BJ (cell line): ENCODE data around the gene SOBP. TPM values are rescaled to one million over a fixed set of nuclear protein-coding genes. Genes with fewer than 3 reads are reported as not detected.

Experiments used
- CTCF ChIA-PET: fragments of 350-600 bp; formaldehyde crosslinking; extraction: SDS; loops from one replicate; lab custom pipeline; 2021; ENCODE audit warnings: antibody characterized with exemption, inconsistent platforms; lab: Yijun Ruan, JAX
- POLR2A ChIA-PET: fragments of 300-600 bp; sonication (Branson Sonifier 250); formaldehyde crosslinking; extraction: SDS; loops from one replicate; lab custom pipeline; 2021; ENCODE audit warnings: antibody characterized with exemption; lab: Charles Lee
- DNase-seq: peaks from one replicate; pipeline ENCODE4 v3.0.0-alpha.2; 2011; ENCODE audit warnings: low read depth
- H3K27me3 ChIP-seq: 2 replicates; pipeline ENCODE4 v1.6.0; 2011; ENCODE audit warnings: low read length; ENCODE audit not compliant: control insufficient read depth, insufficient read depth
- H3K36me3 ChIP-seq: 2 replicates; pipeline ENCODE4 v1.5.1; 2011; ENCODE audit warnings: low read length; ENCODE audit not compliant: control insufficient read depth, insufficient read depth
- H3K4me3 ChIP-seq: 2 replicates; pipeline ENCODE4 v1.5.1; 2011; ENCODE audit warnings: low read depth, mild to moderate bottlenecking, control low read depth, low read length
- CTCF ChIP-seq: IDR thresholded peaks from 2 replicates; pipeline ENCODE4 v1.5.1; 2011; ENCODE audit warnings: low read depth, mild to moderate bottlenecking, control low read depth, inconsistent platforms, low read length, moderate library complexity; ENCODE audit not compliant: insufficient read depth
- polyA plus RNA-seq: library from polyadenylated mRNA; depleted of rRNA; stranded (reverse); fragments of >200 nt; gene quantifications from 2 replicates; pipeline ENCODE4 v1.2.3, GENCODE V29; 2011

SOBP gene
- polyA plus RNA-seq, 1 experiment, result not detected

- CTCF ChIA-PET, result interaction anchor here (0.8 kb wide), 1 partner anchor 11 kb away, joined by 3 read pairs; no protein-coding TSS in a partner anchor
- no peak overlapping the region for H3K4me3 ChIP-seq
- DNase-seq, result no peak
- POLR2A ChIA-PET, result no interaction called here
- H3K27me3 ChIP-seq, result no peaks in the 10 kb centered on the region
- no peaks in the 10 kb centered on the region for H3K36me3 ChIP-seq
- no peak for TF ChIP-seq CTCF
These were observed 169.3 kb downstream of the SOBP start for GRCh38 chr6:107658920-107659865.

- Histone ChIP-seq H3K36me3 (no peaks in the 10 kb centered on the region), H3K27me3 (no peaks in the 10 kb centered on the region), H3K4me3 (no peak overlapping the region)
- ChIA-PET CTCF (no interaction called here), POLR2A (no interaction called here)
- TF ChIP-seq CTCF, result no peak
- DNase-seq, result no peak
These were observed 170.9 kb downstream of the SOBP start for GRCh38 chr6:107660839-107661238.

- ChIA-PET CTCF (no interaction called here), POLR2A (no interaction called here)
- no peak for TF ChIP-seq CTCF
- Histone ChIP-seq H3K27me3 (no peaks in the 10 kb centered on the region), H3K4me3 (no peak overlapping the region), H3K36me3 (no peaks in the 10 kb centered on the region)
- DNase-seq, result no peak
These were observed 171.4 kb downstream of the SOBP start for GRCh38 chr6:107661291-107661690.

- TF ChIP-seq CTCF, result no peak
- ChIA-PET CTCF (no interaction called here), POLR2A (no interaction called here)
- H3K27me3 ChIP-seq, result no peaks in the 10 kb centered on the region
- H3K36me3 ChIP-seq, result no peaks in the 10 kb centered on the region
- H3K4me3 ChIP-seq, result no peak overlapping the region
- no peak for DNase-seq
These were observed 172.4 kb downstream of the SOBP start for GRCh38 chr6:107662333-107662732.

- Histone ChIP-seq H3K27me3 (no peaks in the 10 kb centered on the region), H3K36me3 (no peaks in the 10 kb centered on the region), H3K4me3 (no peak overlapping the region)
- TF ChIP-seq CTCF, result no peak
- ChIA-PET POLR2A (no interaction called here), CTCF (no interaction called here)
- DNase-seq, result no peak
These were observed 173.4 kb downstream of the SOBP start for GRCh38 chr6:107663308-107663707.
